Measurements from ENCODE around the gene RHD.
"Not testable (repeated sequence)": the region's sequence is repeated elsewhere in the genome, so short reads cannot be mapped to it uniquely, and the experiment has no call there.

Gene RHD

DNA sequence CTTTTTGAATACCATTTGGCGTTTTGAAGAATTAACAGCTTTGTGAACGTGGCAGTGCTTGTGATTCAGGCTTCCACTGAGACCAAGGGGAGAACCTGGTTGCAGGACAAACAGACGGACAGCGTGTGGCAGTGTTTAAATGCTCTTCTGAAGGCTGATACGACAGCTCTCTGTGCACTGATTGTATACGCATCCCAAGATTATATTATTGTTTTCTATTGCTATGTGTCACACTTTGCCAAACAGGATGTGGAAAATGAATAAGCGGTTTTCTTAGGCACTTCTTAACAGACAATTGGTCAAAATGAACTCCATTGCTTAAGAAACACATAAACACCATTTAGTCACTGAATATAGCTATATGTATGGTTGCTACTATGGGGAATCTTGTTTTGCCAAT lies 12.5 kb upstream of the RHD start:
- DNase-seq, result not testable (repeated sequence)

DNA sequence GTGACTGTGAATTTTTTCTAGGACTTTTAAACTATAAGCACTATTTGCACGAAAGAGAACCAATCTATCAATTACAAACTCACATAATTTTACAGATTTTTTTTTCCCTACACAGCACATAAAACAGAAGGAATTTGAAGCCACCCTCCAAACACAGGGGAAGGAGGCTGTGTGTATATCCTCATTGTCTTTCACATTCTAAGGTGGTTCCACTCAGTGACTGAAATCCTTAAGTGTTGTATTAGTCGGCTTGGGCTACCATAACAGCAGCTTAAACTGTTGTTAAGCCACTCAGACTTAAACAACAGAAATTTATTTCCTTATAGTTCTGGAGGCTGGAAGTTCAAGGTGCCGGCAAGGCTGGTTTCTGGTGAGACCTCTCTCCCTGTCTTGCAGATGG lies 12.0 kb upstream of the RHD start:
- not testable (repeated sequence) for DNase-seq

DNA sequence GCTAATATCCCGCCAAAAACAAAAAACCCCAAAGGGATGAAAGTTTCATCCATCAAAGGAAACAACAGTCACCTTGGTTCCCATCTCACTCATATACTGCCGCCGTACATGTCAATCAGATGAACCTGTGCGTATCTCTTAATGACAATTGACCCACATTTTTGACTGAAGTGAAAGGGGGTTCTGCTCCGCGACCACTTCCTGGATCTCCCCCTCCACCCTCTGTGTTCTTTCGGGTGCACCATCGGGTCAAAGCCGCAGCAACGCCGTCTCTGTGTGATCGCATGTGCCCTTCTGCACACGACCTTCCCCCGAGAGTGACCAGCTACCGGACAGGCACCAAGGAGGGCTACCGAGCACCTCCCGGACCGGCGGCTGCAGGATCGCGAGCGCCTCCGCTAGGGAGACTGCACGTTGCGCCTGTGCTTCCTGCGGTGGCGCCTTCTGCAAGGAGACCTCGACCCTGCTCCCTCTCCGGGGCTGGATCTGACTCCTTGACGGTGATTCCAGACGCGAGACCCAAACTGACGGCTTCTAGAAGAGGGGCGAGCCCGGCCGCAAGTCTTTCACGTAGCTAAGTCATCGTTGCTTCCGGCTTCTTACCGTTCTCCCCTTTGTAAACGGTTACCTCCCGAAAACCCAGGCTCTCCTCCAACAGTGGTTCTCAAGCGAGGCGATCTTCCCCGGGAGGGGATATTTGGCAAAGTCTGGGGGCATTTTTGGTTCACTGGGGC lies 5.6 kb upstream of the RHD start:
- DNase-seq, result not testable (repeated sequence)

DNA sequence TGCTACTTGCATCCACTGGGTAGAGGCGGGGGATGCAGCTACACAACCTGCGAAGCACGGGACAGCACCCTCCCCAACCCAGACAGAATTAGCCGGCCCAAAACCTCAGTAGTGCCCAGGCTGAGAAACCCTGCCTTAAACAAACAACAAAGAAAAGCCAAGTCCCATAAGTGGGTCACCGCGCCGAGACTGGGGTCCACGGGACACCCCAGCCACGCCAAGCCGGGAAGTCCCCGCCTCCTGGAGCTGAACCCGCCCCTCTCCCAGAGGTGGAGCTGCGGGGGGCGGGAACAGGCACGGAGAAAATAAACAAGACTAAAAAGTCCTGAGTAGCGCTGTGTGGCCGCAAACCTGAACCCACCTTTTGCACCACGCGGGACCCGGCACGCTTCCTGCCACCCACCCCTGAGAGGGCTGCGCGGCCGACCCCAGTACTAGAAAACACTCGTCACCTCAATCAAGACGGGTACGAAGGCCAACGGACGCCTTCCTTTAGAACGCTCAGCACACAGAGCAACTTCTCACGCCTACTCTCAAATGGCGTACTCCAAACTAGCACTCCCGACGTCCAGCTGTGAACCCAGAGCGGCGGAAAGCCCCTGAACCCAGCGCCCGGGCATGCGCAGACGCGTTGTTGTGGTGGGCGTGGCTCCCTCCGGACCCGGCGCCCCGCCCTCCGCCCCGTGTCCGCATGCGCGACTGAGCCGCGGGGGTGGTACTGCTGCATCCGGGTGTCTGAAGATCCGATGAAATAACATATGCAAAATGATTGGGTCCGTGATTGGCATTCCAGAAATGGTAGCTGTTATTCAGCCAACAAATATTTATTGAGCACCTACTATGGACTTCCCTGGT lies 4.8 kb upstream of the RHD start:
- peak; percentile 69 for DNase-seq

DNA sequence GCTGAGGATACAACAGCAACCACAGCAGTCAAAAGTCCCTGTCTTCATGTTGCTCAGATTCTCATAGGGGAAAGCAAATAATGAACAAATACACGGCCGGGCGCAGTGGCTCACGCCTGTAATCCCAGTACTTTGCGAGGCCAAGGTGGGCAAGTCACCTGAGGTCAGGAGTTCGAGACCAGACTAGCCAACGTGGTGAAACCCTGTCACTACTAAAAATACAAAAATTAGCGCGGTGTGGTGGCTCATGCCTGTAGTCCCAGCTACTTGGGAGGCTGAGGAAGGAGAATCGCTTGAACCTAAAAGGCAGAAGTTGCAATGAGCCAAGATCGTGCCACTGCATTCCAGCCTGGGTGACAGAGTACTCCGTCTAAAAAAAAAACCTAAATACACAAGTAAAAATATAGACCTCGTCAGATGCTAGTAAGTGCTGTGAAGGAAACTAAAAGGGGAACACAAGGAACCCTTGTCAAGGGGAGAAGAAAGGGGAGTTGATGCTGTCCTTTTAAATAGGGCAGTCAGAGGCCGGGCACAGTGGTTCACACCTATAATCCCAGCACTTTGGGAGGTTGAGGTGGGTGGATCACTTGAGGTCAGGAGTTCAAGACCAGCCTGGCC lies 4.1 kb upstream of the RHD start:
- DNase-seq, result not testable (repeated sequence)

DNA sequence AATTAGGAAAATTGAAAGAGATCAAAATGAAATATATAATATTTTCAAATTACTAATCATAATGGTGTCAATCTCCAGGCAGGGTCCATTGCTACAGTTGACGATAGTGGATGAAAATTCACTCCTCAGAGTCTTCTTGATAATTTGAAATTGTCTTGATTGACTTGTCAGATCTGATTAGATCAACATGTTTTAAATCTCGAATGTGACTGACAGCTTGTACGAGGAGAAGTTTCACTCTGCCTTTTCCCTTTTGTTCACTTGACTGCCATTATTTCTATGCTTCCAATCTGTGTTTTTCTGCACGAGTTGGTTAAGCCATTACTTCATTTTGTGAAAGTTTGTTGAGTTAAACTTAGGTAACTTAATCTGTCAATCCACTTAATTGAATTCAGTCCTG lies 3.3 kb downstream of the RHD start:
- not testable (repeated sequence) for DNase-seq

DNA sequence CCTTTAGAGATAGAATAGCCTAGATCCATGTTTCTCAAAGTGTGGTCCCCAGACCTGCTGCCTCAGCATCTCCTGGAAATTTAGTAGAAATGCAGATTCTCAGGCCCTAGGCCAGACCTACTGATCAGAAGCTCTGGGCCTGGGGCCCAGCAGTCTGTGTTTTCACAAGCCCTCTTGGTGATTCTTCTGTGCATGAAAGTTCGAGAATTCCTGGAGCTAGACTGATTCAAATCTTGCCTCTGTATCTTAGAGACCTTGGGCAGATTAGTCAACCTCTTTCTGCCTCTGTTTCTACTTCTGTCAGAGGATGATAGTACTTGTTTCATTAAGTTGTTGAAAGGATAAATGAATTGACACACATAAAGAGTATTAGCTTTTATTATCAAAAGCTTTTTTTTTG lies 5.0 kb downstream of the RHD start:
- DNase-seq, result not testable (repeated sequence)

DNA sequence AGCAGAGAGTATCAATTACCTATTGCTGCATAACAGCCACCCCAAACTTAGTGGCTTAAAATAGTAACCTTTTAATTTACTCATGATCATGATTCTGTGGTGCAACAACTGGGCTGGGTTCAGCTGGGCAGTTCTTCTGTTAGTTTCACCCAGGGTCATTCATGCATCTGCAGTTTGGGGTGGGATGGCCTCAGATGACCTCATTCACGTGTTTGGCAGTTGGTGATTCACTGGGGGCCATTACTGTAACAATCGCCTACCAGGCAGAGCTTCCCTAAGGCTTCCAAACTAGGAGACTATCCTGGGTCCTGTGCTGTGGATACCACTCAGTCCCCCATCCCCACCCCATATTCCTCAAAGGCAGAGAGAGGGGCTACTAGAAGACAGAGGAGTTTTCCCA lies 6.0 kb downstream of the RHD start:
- not testable (repeated sequence) for DNase-seq

DNA sequence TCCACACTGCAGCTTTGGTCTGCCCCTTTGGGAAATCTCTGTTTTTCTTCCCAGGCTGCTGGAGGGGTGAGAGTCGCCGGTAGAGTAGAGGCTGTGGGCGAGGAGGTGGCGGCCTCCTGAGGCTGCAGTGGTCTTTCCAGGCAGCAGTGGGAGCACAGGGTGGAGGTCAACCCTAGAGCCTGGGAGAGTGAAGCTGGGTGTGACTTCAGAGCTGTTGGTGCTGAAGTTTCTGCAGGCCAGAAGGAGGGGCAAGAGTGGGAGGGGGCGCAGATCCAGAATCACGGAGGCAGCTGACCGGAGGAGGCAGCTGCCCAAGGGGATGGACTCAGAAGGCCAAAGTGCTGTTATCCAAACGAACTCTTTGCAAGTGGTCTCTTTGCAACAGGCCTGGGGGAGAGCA lies 6.5 kb downstream of the RHD start:
- not testable (repeated sequence) for DNase-seq

DNA sequence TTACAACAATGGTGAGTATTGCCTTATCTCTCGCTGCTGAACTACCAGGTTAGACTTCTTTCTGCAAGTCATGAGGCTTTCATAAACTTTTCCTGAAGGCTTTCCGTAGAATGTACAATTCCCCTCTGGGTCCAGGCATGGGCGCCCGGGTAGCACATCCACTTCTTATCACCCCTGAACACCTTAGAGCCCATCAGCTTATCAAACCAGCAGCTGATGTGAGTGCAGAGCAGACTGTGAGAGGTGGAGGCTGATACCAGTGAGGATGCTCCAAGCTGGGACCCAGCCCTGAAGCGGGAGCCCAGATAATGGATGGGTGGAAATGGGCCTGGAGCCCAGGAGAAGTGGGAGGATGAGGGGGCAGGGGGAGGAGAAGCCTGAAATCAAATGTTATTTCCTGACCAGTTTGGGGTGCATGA lies 7.4 kb downstream of the RHD start:
- not testable (repeated sequence) for DNase-seq

DNA sequence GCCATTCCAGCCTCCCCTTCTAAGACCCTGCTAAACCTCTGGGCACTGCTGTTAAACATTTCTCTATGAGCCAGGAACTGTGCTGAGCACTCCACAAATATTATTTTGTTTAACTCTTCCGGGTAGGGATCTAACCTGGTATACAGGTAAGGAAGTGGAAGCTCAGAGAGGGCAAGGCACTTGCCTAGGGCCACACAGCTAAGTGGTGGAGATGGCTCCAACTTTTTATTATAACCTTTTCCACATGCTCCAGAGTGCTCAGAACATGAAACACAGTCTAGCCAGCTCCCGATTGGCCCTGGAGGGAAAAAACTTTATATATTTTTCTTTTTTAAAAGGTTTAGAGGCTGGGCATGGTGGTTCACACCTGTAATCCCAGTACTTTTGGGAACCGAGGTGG lies 13.6 kb downstream of the RHD start:
- DNase-seq, result not testable (repeated sequence)

DNA sequence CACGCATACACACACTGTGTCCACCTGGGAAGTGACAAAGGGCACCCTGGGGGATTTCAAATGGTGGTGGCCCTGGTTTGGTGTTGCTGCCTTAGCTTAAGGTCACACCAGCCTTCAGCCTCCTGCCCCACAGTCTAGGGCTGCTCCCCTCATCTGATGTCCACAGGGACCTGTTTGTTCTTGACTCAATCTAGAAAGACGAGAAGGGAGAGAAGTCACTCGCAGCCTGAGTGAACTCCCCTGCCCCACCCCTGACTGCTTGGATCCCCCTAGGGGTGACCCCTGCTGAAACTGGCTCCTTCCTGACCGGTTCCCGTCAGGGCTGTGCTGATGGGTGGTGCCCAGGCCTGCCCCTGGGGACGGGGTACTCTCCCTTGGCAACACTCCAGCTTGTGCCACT lies 14.9 kb downstream of the RHD start:
- not testable (repeated sequence) for DNase-seq

DNA sequence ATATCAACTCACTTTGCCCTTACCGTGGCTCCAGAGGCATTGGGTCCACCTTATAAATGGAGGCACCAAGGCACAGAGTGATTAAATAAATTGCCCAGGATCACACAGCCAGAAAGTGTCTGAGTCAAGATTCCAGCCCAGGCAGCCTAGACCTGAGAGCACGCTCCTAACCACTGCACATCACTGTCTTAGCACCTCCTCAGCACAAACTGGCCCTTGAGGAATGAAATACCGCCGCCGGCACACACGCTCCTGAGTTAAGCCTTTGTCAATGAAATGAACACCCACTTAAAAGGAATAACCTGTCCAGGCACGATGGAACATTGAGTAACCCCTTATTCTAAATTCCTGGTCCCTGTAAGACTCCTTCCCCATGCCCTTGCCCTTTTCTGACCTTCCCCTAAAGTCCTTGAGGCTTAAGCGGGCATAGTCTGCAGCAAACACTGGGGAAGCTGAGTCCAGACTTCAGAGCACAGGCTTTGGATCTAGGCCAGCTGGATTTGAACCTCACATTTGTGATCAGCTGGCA lies 16.3 kb downstream of the RHD start:
- not testable (repeated sequence) for DNase-seq

DNA sequence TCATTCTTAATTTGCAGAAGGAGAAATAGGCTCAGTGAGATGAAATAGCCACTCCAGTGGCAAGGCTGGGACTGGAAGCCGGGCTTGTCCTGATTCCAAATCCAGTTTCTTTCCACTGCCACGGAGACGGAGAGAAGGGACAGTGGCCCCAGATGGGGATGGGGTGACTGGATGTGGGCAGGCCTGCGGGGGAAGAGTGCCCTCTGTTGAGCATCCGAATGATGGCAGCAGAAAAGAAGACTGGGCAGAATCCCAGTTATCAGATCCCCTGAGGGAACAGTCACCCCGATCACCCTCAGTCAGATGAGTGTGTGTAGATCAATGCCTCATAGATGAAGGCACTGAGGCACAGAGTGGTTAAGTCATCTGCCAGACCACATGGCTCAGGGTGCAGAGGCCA lies 17.7 kb downstream of the RHD start:
- not testable (repeated sequence) for DNase-seq

DNA sequence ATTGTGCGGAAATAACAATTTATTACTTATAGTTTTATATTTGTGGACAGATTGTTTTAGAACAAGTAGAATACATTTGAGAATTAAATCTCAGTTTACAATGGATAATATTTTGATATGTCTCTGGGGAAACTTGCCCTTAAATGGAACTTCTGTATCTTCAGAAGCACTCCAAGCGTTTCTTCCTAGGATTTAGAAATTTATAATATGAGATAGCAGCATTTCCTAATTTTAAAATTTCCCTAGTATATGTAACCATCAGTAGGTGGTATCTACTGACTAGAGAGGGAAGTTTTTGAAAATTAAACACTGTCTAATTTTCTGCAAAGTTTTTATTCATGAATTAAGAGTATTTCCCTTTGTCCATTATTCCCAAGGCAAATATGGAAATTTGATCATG lies 21.1 kb downstream of the RHD start:
- DNase-seq, result not testable (repeated sequence)

DNA sequence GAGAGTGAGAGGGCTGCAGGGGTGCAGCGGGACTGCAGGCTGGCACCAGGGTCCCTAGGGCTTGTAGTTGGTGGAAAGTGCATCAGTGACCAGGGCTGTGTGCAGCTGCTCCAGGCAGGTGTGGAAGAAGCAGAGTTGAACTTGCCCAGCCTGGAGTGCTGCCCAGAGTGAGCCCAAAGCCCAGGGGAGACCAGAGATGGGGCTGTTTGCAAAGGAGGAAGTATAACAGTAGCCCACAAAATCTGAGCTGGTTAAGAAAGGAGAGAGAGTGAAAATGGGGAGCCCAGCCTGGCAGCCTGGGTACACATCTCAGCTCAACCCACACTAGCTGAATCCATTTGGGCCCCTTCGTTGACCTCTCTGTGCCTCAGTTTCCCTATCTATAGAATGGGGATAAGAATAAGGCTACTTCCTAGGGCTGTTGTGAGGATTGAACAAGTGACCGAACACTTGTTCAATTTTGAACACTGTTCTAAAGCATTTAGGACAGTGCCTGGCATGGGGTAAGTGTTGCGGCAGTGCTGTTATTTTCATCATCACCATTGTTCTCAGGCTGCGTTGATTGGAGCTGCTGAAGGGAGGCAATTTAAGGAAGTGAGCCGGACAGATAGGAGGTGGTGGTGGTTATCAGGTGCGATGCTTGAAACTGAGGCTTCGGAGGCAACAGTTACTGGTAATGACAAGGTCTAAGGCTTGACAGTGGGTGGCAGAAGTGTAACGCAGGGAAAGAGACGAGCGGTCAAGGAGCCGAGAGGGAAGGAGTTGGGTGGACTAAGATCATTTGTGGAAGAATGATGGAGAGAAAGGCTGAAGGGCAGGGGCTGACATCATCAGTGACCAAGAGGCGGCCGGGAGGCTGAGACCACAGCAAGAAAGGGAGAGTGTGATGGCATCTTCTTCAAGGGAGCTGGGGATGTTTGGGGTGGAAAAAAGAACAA lies 22.8 kb downstream of the RHD start:
- DNase-seq, result not testable (repeated sequence)

DNA sequence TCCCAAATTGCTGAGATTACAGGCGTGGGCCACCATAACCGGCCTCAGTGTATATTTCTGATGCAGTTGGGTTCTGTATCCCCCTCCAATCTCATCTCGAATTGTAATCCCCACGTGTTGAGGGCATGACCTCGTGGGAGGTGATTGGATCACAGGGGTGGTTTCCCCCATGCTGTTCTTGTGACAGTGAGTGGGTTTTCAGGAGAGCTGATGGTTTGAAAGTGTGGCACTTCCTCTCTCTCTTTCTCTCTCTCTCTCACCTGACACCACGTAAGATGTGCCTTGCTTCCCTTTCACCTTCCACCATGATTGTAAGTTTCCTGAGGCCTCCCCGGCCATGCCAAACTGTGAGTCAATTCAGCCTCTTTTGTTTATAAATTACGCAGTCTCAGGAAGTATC lies 24.2 kb downstream of the RHD start:
- not testable (repeated sequence) for DNase-seq

DNA sequence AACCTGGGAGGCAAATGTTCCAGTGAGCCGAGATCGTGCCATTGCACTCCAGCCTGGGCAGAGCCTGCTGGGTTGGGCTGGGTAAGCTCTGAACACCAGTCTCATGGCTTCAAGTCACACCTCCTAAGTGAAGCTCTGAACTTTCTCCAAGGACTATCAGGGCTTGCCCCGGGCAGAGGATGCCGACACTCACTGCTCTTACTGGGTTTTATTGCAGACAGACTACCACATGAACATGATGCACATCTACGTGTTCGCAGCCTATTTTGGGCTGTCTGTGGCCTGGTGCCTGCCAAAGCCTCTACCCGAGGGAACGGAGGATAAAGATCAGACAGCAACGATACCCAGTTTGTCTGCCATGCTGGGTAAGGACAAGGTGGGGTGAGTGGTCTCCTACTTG lies 28.4 kb downstream of the RHD start:
- not testable (repeated sequence) for DNase-seq

DNA sequence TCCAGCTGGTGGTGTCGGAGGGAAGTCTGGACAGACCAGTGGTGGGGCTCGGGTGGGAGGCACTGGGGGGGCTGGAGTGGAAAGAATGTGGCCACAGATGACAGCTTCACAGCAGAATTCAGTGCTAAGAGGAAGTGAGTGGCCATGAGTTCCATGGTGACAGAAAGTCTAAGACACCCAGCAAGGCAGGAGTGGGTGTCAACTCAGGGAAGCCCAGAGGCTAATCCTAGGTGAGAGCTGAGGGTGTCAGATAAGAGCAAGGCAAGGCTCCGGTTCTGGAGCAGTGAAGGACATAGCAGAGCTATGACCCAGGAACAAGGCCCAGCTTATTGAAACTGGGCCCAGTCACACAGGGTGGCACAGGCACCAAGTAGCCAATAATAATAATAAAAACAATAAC lies 30.0 kb downstream of the RHD start:
- DNase-seq, result not testable (repeated sequence)

DNA sequence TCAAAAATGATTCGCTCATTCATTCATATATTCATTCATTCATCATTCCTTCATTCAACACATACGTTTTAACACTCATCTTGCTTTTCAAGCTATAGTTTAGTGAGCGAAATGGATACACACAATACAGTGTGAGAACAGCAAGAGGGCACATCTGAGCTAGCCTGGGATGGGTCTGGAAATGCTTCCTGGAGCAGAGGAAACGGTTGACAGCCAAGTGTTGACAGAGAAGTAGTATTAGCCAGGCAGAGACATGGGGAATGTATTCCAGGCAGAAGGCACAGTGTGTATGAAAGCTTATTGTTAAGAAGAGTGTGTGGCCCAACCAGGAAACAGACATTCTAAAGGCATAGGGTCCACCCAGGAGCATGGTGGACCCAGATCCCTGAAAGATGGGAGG lies 32.6 kb downstream of the RHD start:
- DNase-seq, result not testable (repeated sequence)

DNA sequence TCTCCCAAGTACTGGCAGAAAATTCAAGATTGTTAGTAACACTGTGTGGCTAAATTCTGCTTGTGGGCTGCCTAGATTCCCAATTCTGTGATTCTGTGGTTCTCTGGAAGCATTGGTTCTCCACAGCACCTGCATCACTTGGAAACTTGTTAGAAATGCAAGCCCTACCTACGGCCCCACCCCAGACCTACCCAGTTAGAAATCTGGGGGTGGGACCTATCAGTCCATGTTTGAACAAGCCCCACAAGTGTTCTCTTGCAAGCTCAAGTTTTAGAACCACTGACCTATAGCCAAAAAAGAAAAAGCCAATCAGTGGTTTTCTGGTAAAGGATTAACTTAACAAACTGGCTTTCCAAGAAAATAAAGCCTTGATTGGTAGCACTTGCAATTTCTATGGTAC lies 35.9 kb downstream of the RHD start:
- not testable (repeated sequence) for DNase-seq

DNA sequence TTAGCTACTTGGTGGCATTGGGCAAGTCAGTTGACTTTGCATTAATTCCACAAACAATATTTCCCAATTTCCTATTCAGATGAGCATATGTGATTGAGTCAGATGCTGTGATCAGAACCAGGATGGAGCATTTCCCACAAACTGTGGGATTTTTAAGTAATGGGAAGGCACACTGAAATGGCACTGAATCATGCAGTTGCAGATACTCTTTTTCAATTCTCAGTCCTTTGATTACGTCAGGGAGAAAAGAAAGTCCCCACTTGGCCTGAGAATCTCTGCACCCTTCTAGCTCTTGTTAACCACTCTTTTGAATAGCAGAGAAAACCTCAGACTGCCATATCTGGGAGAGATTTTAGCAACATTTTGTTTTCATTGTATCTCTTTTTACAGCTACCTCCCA lies 36.8 kb downstream of the RHD start:
- DNase-seq, result not testable (repeated sequence)

Data from NCI-H2171 treated with DMSO at 0.1 percent for 48 hours (cell line).